Heart right ventricle (tissue), 16 donors: ENCODE data around the gene PAH. TPM values are rescaled to one million over a fixed set of nuclear protein-coding genes. Genes with fewer than 3 reads are reported as not detected.

Source experiments
- ATAC-seq, 8 donors: fragments of 200-7000 bp; cut with Tn5 transposase; one replicate each; pipeline ENCODE4 v1.9.1; 2020; ENCODE audit warnings: mild to moderate bottlenecking in 8 of 8, moderate library complexity in 8 of 8, moderate number of reproducible peaks in 1 of 8
- DNase-seq, 2 donors: peaks; one replicate each; pipeline ENCODE4 v3.0.0-alpha.2; 2020
- H3K27ac ChIP-seq, 10 donors: fragments of 200-600 bp; sonication (generic) in 2 of 10; one replicate each; pipeline versions ENCODE4 v1.5.0 to v1.8.0; 2020 to 2022; ENCODE audit warnings: mild to moderate bottlenecking in 3 of 10
- H3K27me3 ChIP-seq, 7 donors: fragments of 200-600 bp; one replicate each; pipeline ENCODE4 v1.8.0; 2021 to 2022; ENCODE audit warnings: mild to moderate bottlenecking in 2 of 7
- H3K36me3 ChIP-seq, 9 donors: fragments of 200-600 bp; sonication (generic) in 1 of 9; one replicate each; pipeline versions ENCODE4 v1.5.0 to v1.8.0; 2020 to 2022; ENCODE audit warnings: mild to moderate bottlenecking in 2 of 9
- H3K4me1 ChIP-seq, 9 donors: fragments of 200-600 bp; sonication (generic) in 1 of 9; one replicate each; pipeline versions ENCODE4 v1.5.0 to v1.8.0; 2020 to 2022; ENCODE audit warnings: mild to moderate bottlenecking in 4 of 9
- H3K4me3 ChIP-seq, 10 donors: fragments of 200-600 bp; sonication (generic) in 2 of 10; one replicate each; pipeline versions ENCODE4 v1.5.0 to v1.8.0; 2020 to 2022; ENCODE audit warnings: mild to moderate bottlenecking in 7 of 10, moderate library complexity in 2 of 10
- H3K9me3 ChIP-seq, 11 donors: fragments of 200-600 bp in 10 of 11; sonication (generic) in 2 of 11; one replicate each; pipeline versions ENCODE4 v1.5.0 to v1.8.0; 2013 to 2022; ENCODE audit warnings: mild to moderate bottlenecking in 2 of 11, control low read depth in 1 of 11, moderate library complexity in 1 of 11
- WGBS, 2 donors: extraction: QIAGEN DNeasy Blood & Tissue Kit; methylation state at CpG; one replicate each; pipeline ENCODE4 v1.1.7; 2013; ENCODE audit warnings: inconsistent platforms in 1 of 2; 5-methylcytosine and 5-hydroxymethylcytosine counted together
- intact Hi-C, 10 donors: fragments of 100-400 bp; cut with DNase I; formaldehyde crosslinking; loops; one replicate each; pipeline versions ENCODE4 v1.11.1 to v1.14.2; 2022
- polyA plus RNA-seq, 2 donors: library from polyadenylated mRNA; stranded (reverse); fragments of 200-250 nt; gene quantifications; one replicate each; pipeline ENCODE4 v1.2.3, GENCODE V29; 2013
- total RNA-seq, 10 donors: library from RNA; stranded (reverse); fragmentation: NEBNext Ultra II Directional in 3 of 10; extraction: Animal tissue kit (Norgen Biotek cat#: 25700) in 3 of 10; gene quantifications; one replicate each; pipeline versions ENCODE4 v1.2.1 to v1.2.4, GENCODE V29; 2021 to 2023
- TF ChIP-seq, protein P1 (sequence below), 9 donors: fragments of 200-600 bp; sonication (generic) in 2 of 9; IDR thresholded peaks; one replicate each; pipeline versions ENCODE4 v1.5.0 to v1.8.0; 2021 to 2022; ENCODE audit warnings: antibody characterized with exemption in 9 of 9, mild to moderate bottlenecking in 5 of 9, moderate library complexity in 1 of 9
- donor health status: Arrhythmogenic right ventricular cardiomyopathy.
- donor health status: ischemic (EF 13 %, LVEDD 7.1; RV severe dilation, severe dysfunction).
- donor health status: healthy with polysubstance abuse.
- donor health status: DM: no; HTN: yes; CAD: no.
- donor health status: DM: no; HTN: no; CAD: no.
- donor health status: ischemic (EF 25% LVEDD 6.9; RV normal size, moderate dysfunction).
- donor health status: ischemic (EF 25% LVEDD 5.7; RV mildly dilated, moderate dysfunction).
- donor health status: healthy.
- donor health status: DM: yes; HTN: yes; CAD: no.
- donor health status: Ischemic cardiomyopathy.
- donor health status: ischemic (EF 35%, LVEDD 5.7; RV mildly dilated, moderate dysfunction).
- donor health status: nonischemic (EF 11% LVEDD 7.7; RV severe dilation, severe dysfunction).
- donor health status: DM: yes; HTN: yes; CAD: no.
- donor health status: PGD.
- donor health status: ischemic (EF 29% LVEDD 5.4; RV normal size, mild dysfunction).
- donor health status: nonischemic (EF 23%, LVEDD 6.1; RV moderate dilation, normal function).

PAH gene
- total and polyA plus RNA-seq, 12 donors = not detected

DNA sequence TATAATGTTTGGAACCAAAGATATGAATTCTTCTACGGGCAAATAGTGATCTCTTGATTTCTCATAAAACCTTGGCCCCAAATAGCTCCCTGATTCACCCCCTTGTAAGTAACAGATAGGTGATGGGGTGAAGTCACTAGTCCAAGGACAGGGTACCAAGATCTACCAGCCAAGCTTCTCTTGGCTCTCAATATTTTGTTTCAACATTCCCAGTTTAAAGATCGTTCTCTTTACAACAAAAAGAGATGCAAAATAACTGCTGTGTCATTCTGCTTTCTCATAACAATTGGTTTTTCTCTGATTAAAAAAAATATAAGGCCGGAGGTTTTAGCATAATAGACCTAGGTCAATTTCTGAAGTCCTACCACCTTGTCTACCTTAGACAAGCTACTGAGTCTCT, 11.8 kb downstream of the PAH start:
- WGBS, 2 donors = 72 to 79% methylated on average over 3 of the region's 3 CpGs
- Histone ChIP-seq H3K27me3 (no peaks in the 10 kb centered on the region), H3K36me3 (no peaks in the 10 kb centered on the region), H3K4me3 (no peak overlapping the region), H3K9me3 (no peaks in the 10 kb centered on the region), H3K27ac (no peak overlapping the region), H3K4me1 (no peaks in the 10 kb centered on the region)
- intact Hi-C loops = loop anchor here in 1 of 10 donors (1.0 kb wide), 1 partner anchor 16 kb away; no protein-coding TSS in a partner anchor
- ATAC-seq = no peak
- no peak for DNase-seq
- TF ChIP-seq, protein P1, sequence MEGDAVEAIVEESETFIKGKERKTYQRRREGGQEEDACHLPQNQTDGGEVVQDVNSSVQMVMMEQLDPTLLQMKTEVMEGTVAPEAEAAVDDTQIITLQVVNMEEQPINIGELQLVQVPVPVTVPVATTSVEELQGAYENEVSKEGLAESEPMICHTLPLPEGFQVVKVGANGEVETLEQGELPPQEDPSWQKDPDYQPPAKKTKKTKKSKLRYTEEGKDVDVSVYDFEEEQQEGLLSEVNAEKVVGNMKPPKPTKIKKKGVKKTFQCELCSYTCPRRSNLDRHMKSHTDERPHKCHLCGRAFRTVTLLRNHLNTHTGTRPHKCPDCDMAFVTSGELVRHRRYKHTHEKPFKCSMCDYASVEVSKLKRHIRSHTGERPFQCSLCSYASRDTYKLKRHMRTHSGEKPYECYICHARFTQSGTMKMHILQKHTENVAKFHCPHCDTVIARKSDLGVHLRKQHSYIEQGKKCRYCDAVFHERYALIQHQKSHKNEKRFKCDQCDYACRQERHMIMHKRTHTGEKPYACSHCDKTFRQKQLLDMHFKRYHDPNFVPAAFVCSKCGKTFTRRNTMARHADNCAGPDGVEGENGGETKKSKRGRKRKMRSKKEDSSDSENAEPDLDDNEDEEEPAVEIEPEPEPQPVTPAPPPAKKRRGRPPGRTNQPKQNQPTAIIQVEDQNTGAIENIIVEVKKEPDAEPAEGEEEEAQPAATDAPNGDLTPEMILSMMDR (IDR thresholded peaks at IDR 0.05) = no peak

- TF ChIP-seq, protein P1 (IDR thresholded peaks at IDR 0.05) = no peak
- peaks cover 0 to 2% (median 0%) of the 10 kb centered on the region in 11 donors for H3K9me3 ChIP-seq
- no peaks in the 10 kb centered on the region for H3K36me3 ChIP-seq
- ATAC-seq = no peak
- WGBS, 2 donors = 65 to 66% methylated on average over 1 of the region's 1 CpG
- H3K4me1 ChIP-seq = no peaks in the 10 kb centered on the region
- no peak overlapping the region for H3K27ac ChIP-seq
- H3K27me3 ChIP-seq = no peaks in the 10 kb centered on the region
- intact Hi-C loops = no loop called here
- no peak overlapping the region for H3K4me3 ChIP-seq
- no peak for DNase-seq
Measured at GRCh38 chr12:102903337-102904007, 13.6 kb downstream of the PAH start.

GRCh38 chr12:102902093-102902492, 15.0 kb downstream of the PAH start:
- no peak for ATAC-seq
- no peak for DNase-seq
- intact Hi-C loops = no loop called here
- Histone ChIP-seq H3K36me3 (no peaks in the 10 kb centered on the region), H3K27ac (no peak overlapping the region), H3K4me1 (no peaks in the 10 kb centered on the region), H3K27me3 (no peaks in the 10 kb centered on the region), H3K4me3 (no peak overlapping the region), H3K9me3 (peaks cover 0 to 2% (median 0%) of the 10 kb centered on the region in 11 donors)
- TF ChIP-seq, protein P1 (IDR thresholded peaks at IDR 0.05) = no peak
- WGBS, 2 donors = 64% methylated on average over 3 of the region's 3 CpGs

GRCh38 chr12:102900389-102900788, 16.7 kb downstream of the PAH start:
- WGBS, 2 donors = 65 to 90% methylated on average over 2 of the region's 2 CpGs
- no peak overlapping the region for H3K4me3 ChIP-seq
- TF ChIP-seq, protein P1 (IDR thresholded peaks at IDR 0.05) = no peak
- intact Hi-C loops = no loop called here
- no peaks in the 10 kb centered on the region for H3K4me1 ChIP-seq
- DNase-seq (no peak), ATAC-seq (no peak)
- H3K9me3 ChIP-seq = peaks cover 0 to 2% (median 0%) of the 10 kb centered on the region in 11 donors
- no peaks in the 10 kb centered on the region for H3K27me3 ChIP-seq
- no peak overlapping the region for H3K27ac ChIP-seq
- no peaks in the 10 kb centered on the region for H3K36me3 ChIP-seq
